Liver (tissue), 9 donors: ENCODE results near the gene BOC. TPM values are rescaled to one million over a fixed set of nuclear protein-coding genes. Genes with fewer than 3 reads are reported as not detected.

Experiments used
- DNase-seq: peaks from one replicate; pipeline ENCODE4 v3.0.0-alpha.2; 2017; ENCODE audit warnings: low spot score
- H3K27ac ChIP-seq, 2 donors: one replicate each; pipeline ENCODE4 v1.7.0; 2013; ENCODE audit warnings: inconsistent platforms in 2 of 2, low read length in 2 of 2, control low read depth in 1 of 2, low read depth in 1 of 2, mild to moderate bottlenecking in 1 of 2
- H3K27me3 ChIP-seq, 4 donors: one replicate each; pipeline versions ENCODE4 v1.6.1 to v1.7.0; 2013; ENCODE audit warnings: low read length in 3 of 4, inconsistent platforms in 1 of 4, mild to moderate bottlenecking in 1 of 4, moderate library complexity in 1 of 4; ENCODE audit not compliant: control insufficient read depth in 4 of 4, insufficient read depth in 4 of 4
- H3K36me3 ChIP-seq, 4 donors: one replicate each; pipeline versions ENCODE4 v1.6.1 to v1.7.0; 2013; ENCODE audit warnings: low read length in 3 of 4, mild to moderate bottlenecking in 3 of 4, low read depth in 1 of 4, moderate library complexity in 1 of 4; ENCODE audit not compliant: control insufficient read depth in 4 of 4, insufficient read depth in 3 of 4
- H3K4me1 ChIP-seq, 4 donors: one replicate each; pipeline versions ENCODE4 v1.6.1 to v1.7.0; 2013; ENCODE audit warnings: low read length in 3 of 4, mild to moderate bottlenecking in 3 of 4, moderate library complexity in 1 of 4; ENCODE audit not compliant: control insufficient read depth in 4 of 4, insufficient read depth in 4 of 4
- H3K4me3 ChIP-seq, 3 donors: one replicate each; pipeline versions ENCODE4 v1.6.1 to v1.7.0; 2013; ENCODE audit warnings: low read length in 3 of 3, control low read depth in 1 of 3, low read depth in 1 of 3, mild to moderate bottlenecking in 1 of 3
- H3K9ac ChIP-seq, 2 donors: one replicate each; pipeline ENCODE4 v1.7.0; 2013; ENCODE audit warnings: low read length in 2 of 2, mild to moderate bottlenecking in 2 of 2, moderate library complexity in 2 of 2, control low read depth in 1 of 2, low read depth in 1 of 2
- H3K9me3 ChIP-seq, 4 donors: one replicate each; pipeline versions ENCODE4 v1.6.1 to v1.7.0; 2013; ENCODE audit warnings: low read length in 3 of 4; ENCODE audit not compliant: control insufficient read depth in 4 of 4
- EGR1 ChIP-seq, 2 donors: IDR thresholded peaks; 2 replicates each; pipeline ENCODE4 v1.6.1; 2016 to 2018; ENCODE audit warnings: antibody characterized with exemption in 2 of 2, low read depth in 2 of 2
- FOXA1 ChIP-seq: IDR thresholded peaks from 2 replicates; pipeline ENCODE4 v1.6.1; 2016; ENCODE audit warnings: antibody characterized with exemption
- FOXA2 ChIP-seq: IDR thresholded peaks from 2 replicates; pipeline ENCODE4 v1.6.1; 2016; ENCODE audit warnings: antibody characterized with exemption
- GABPA ChIP-seq, 2 donors: IDR thresholded peaks in 1 of 2; conservative IDR thresholded peaks in 1 of 2; 2 replicates each; pipeline ENCODE4 v1.6.1; 2016; ENCODE audit warnings: antibody characterized with exemption in 2 of 2, mild to moderate bottlenecking in 1 of 2, moderate library complexity in 1 of 2
- HNF4A ChIP-seq, 2 donors: conservative IDR thresholded peaks; 2 replicates each; pipeline ENCODE4 v1.6.1; 2016; ENCODE audit warnings: antibody characterized with exemption in 2 of 2, mild to moderate bottlenecking in 2 of 2
- HNF4G ChIP-seq: IDR thresholded peaks from 2 replicates; pipeline ENCODE4 v1.6.1; 2016; ENCODE audit warnings: antibody characterized with exemption
- JUND ChIP-seq, 2 donors: IDR thresholded peaks; 2 replicates each; pipeline ENCODE4 v1.6.1; 2016; ENCODE audit warnings: antibody characterized with exemption in 2 of 2
- NR2F2 ChIP-seq: IDR thresholded peaks from 2 replicates; pipeline ENCODE4 v1.6.1; 2016; ENCODE audit warnings: antibody characterized with exemption
- RAD21 ChIP-seq, 2 donors: IDR thresholded peaks; 2 replicates each; pipeline ENCODE4 v1.6.1; 2016; ENCODE audit warnings: antibody characterized with exemption in 2 of 2, mild to moderate bottlenecking in 2 of 2
- RXRA ChIP-seq, 2 donors: IDR thresholded peaks; 2 replicates each; pipeline ENCODE4 v1.6.1; 2017 to 2018; ENCODE audit warnings: antibody characterized with exemption in 2 of 2, mild to moderate bottlenecking in 1 of 2
- SP1 ChIP-seq: IDR thresholded peaks from 2 replicates; pipeline ENCODE4 v1.6.1; 2018; ENCODE audit warnings: antibody characterized with exemption, mild to moderate bottlenecking
- TAF1 ChIP-seq: conservative IDR thresholded peaks from 2 replicates; pipeline ENCODE4 v1.6.1; 2016; ENCODE audit warnings: antibody characterized with exemption, mild to moderate bottlenecking
- YY1 ChIP-seq: IDR thresholded peaks from 2 replicates; pipeline ENCODE4 v1.6.1; 2016; ENCODE audit warnings: antibody characterized with exemption, mild to moderate bottlenecking
- WGBS: extraction: QIAGEN DNeasy Blood & Tissue Kit; methylation state at CpG from one replicate; pipeline ENCODE4 v1.1.7; 2013; 5-methylcytosine and 5-hydroxymethylcytosine counted together
- polyA plus RNA-seq, 2 donors: library from polyadenylated mRNA; stranded (reverse) in 1 of 2; unstranded in 1 of 2; fragments of 200-250 nt in 1 of 2; fragments of >200 nt in 1 of 2; fragmentation: Nextera tagmentation in 1 of 2; extraction: Ambion mirVana in 1 of 2; gene quantifications; one replicate each; pipeline versions ENCODE4 v1.2.1 to v1.2.3, GENCODE V29; 2013 to 2015
- total RNA-seq, 2 donors: library from RNA; depleted of rRNA; stranded (reverse); fragments of >200 nt; gene quantifications; one replicate each; pipeline ENCODE4 v1.2.3, GENCODE V29; 2014
- TF ChIP-seq, protein P1 (sequence below): IDR thresholded peaks from 2 replicates; pipeline ENCODE4 v1.6.1; 2016; ENCODE audit warnings: antibody characterized with exemption
- TF ChIP-seq, protein P2 (sequence below): IDR thresholded peaks from 2 replicates; pipeline ENCODE4 v1.6.1; 2016; ENCODE audit warnings: antibody characterized with exemption
- TF ChIP-seq, protein P3 (sequence below): IDR thresholded peaks from 2 replicates; pipeline ENCODE4 v1.6.1; 2016; ENCODE audit warnings: antibody characterized with exemption
- TF ChIP-seq, protein P4 (sequence below): fragments of 150-350 bp; IDR thresholded peaks from 2 replicates; pipeline ENCODE4 v1.5.1; 2017; ENCODE audit warnings: improper control_type of control experiment, low read depth, low read length; ENCODE audit not compliant: missing input control
- donor health status: healthy.
- donor health status: healthy.
- donor health status: healthy.
- donor health status: healthy.
- donor health status: healthy.

The BOC gene
- total and polyA plus RNA-seq, 4 donors, result 0.31 to 1.5 (median 0.65) TPM; not detected in 1

DNA sequence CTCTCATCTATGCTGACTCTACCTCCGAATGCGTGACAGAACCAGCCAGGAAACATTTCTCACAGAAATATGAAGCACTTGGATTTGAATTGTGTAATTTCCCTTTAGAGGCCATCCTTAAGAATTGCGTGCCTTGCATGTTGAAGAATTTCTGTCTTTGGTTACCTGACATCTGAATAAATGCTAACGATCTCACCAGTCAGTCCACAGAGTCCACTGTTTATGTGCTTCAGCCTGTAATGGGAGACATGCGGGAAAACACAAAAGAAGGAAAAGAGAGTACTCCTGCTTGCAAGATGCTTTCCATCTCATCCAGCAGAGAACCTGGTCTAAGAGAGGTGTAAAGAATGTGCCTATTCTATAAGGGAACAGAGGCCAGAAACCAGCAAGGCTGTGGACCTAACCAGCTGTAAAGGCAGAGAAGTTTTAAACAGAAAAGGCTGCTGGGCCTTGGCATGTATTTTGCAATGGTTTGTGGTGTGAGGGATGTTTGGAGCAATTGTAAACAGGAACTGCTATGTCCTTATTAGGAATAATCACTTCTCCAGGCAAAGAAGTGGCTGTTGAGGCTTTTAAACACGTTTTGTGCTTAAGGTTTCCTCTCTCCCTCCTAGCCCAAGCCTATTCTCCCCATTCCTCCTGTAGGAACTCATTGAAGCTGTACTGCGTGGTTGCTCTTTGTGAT, 36.4 kb upstream of the BOC start:
- no peak overlapping the region for H3K4me3 ChIP-seq

DNA sequence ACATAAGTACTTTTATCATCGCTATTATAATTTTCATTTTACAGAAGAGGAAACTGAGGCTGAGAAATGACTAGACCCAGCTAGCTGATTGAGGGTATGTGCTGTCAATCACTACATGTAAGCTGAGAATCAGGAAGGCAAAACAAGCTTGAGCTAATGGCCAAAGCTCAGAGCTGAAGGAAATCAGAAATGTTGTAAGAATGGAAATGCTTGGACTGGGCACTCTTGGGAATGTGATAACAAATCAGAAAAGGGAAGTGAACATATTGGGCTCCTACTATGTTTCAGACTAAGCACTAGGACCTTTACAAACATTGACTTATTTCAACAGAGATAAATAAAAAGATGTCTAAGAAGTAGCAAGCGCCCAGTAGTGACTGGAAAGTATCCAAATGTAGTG, 33.8 kb upstream of the BOC start:
- H3K9me3 ChIP-seq, result peaks cover 0 to 7% (median 0%) of the 10 kb centered on the region in 4 donors
- no peak overlapping the region for H3K4me3 ChIP-seq
- no peak overlapping the region for H3K27ac ChIP-seq
- no peak for DNase-seq
- H3K27me3 ChIP-seq, result no peaks in the 10 kb centered on the region
- TF ChIP-seq NR2F2 (no peak), GABPA (IDR thresholded peaks at IDR 0.05 in 1 of 2, conservative IDR thresholded peaks at IDR 0.05 in 1 of 2) (no peak), FOXA2 (no peak)
- TF ChIP-seq, protein P1, sequence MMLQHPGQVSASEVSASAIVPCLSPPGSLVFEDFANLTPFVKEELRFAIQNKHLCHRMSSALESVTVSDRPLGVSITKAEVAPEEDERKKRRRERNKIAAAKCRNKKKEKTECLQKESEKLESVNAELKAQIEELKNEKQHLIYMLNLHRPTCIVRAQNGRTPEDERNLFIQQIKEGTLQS, result no peak
- H3K4me1 ChIP-seq, result no peaks in the 10 kb centered on the region
- no peak overlapping the region for H3K9ac ChIP-seq
- H3K36me3 ChIP-seq, result no peaks in the 10 kb centered on the region
- WGBS, result 89% methylated on average over 2 of the region's 2 CpGs

More for the DNA sequence above, 36.4 kb upstream of the BOC start:
- no peaks in the 10 kb centered on the region for H3K36me3 ChIP-seq
- H3K9ac ChIP-seq, result no peak overlapping the region
- peaks cover 0 to 7% (median 0%) of the 10 kb centered on the region in 4 donors for H3K9me3 ChIP-seq
- no peaks in the 10 kb centered on the region for H3K4me1 ChIP-seq
- 67% methylated on average over 7 of the region's 7 CpGs for WGBS
- TF ChIP-seq SP1 (no peak), RXRA (IDR thresholded peaks at IDR 0.05) (no peak), TAF1 (no peak), FOXA1 (no peak), HNF4A (conservative IDR thresholded peaks at IDR 0.05) (no peak), FOXA2 (no peak), NR2F2 (no peak), RAD21 (IDR thresholded peaks at IDR 0.05) (no peak)
- TF ChIP-seq, protein P2, sequence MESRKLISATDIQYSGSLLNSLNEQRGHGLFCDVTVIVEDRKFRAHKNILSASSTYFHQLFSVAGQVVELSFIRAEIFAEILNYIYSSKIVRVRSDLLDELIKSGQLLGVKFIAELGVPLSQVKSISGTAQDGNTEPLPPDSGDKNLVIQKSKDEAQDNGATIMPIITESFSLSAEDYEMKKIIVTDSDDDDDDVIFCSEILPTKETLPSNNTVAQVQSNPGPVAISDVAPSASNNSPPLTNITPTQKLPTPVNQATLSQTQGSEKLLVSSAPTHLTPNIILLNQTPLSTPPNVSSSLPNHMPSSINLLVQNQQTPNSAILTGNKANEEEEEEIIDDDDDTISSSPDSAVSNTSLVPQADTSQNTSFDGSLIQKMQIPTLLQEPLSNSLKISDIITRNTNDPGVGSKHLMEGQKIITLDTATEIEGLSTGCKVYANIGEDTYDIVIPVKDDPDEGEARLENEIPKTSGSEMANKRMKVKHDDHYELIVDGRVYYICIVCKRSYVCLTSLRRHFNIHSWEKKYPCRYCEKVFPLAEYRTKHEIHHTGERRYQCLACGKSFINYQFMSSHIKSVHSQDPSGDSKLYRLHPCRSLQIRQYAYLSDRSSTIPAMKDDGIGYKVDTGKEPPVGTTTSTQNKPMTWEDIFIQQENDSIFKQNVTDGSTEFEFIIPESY, result no peak
- TF ChIP-seq, protein P1, result no peak
- TF ChIP-seq, protein P3, sequence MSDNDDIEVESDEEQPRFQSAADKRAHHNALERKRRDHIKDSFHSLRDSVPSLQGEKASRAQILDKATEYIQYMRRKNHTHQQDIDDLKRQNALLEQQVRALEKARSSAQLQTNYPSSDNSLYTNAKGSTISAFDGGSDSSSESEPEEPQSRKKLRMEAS, result no peak
- H3K27ac ChIP-seq, result no peak overlapping the region
- H3K27me3 ChIP-seq, result no peaks in the 10 kb centered on the region
- DNase-seq, result no peak

DNA sequence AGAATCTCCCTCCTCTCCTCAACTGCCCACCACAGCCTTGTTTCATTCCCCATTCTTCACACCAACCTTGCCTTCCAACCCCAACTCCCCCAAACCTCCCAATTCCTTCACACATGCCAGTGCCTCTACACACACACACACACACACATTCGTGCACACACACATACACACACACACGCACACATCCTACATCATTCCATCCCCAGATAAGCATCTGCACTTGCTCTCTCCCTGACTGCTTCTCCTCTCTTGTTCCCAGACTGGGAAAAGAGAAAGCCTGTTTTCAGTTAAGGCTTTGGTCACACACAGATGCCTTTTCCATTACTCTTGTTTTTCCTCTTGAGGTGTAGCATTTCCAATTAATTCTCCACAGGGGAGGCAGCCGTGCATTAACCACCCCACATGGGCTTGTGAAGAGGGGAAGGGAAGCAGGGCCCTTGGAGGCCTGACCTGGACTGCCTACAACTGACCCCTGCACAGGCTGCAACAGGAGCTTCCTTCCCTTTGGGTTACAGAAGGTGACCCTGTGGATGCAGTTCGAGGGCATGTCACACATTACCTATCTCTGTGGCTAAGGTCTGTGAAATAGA, 32.0 kb upstream of the BOC start:
- no peak overlapping the region for H3K27ac ChIP-seq
- DNase-seq, result no peak
- H3K27me3 ChIP-seq, result no peaks in the 10 kb centered on the region
- 72% methylated on average over 4 of the region's 4 CpGs for WGBS
- H3K9me3 ChIP-seq, result peaks cover 0 to 7% (median 0%) of the 10 kb centered on the region in 4 donors
- H3K4me1 ChIP-seq, result no peaks in the 10 kb centered on the region
- no peak overlapping the region for H3K4me3 ChIP-seq
- H3K36me3 ChIP-seq, result no peaks in the 10 kb centered on the region
- no peak overlapping the region for H3K9ac ChIP-seq
- no peak for TF ChIP-seq YY1
- no peak for TF ChIP-seq FOXA2
- TF ChIP-seq TAF1, result no peak
- no peak for TF ChIP-seq SP1
- TF ChIP-seq, protein P4, sequence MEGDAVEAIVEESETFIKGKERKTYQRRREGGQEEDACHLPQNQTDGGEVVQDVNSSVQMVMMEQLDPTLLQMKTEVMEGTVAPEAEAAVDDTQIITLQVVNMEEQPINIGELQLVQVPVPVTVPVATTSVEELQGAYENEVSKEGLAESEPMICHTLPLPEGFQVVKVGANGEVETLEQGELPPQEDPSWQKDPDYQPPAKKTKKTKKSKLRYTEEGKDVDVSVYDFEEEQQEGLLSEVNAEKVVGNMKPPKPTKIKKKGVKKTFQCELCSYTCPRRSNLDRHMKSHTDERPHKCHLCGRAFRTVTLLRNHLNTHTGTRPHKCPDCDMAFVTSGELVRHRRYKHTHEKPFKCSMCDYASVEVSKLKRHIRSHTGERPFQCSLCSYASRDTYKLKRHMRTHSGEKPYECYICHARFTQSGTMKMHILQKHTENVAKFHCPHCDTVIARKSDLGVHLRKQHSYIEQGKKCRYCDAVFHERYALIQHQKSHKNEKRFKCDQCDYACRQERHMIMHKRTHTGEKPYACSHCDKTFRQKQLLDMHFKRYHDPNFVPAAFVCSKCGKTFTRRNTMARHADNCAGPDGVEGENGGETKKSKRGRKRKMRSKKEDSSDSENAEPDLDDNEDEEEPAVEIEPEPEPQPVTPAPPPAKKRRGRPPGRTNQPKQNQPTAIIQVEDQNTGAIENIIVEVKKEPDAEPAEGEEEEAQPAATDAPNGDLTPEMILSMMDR, result no peak
- no peak for TF ChIP-seq JUND (IDR thresholded peaks at IDR 0.05)
- no peak for TF ChIP-seq GABPA (IDR thresholded peaks at IDR 0.05 in 1 of 2, conservative IDR thresholded peaks at IDR 0.05 in 1 of 2)
- no peak for TF ChIP-seq RXRA (IDR thresholded peaks at IDR 0.05)
- TF ChIP-seq HNF4G, result no peak
- no peak for TF ChIP-seq FOXA1
- no peak for TF ChIP-seq EGR1 (IDR thresholded peaks at IDR 0.05; ENCODE audit: low read depth in 2 of 2)
- TF ChIP-seq, protein P2, result no peak
- no peak for TF ChIP-seq RAD21 (IDR thresholded peaks at IDR 0.05)
- no peak for TF ChIP-seq NR2F2
- TF ChIP-seq HNF4A (conservative IDR thresholded peaks at IDR 0.05), result no peak
- TF ChIP-seq, protein P1, result no peak
